Right kidney (tissue), 9 donors: ENCODE results near the gene GTPBP2.

Experiments used
- DNase-seq: peaks from one replicate; pipeline ENCODE4 v3.0.0-alpha.2; 2016
- long read RNA-seq, 8 donors: transcript quantifications; one replicate each; lab custom pipeline, GENCODE V29; 2026

Gene GTPBP2
- long read RNA-seq, donor 1, transcript GTPBP2-202 (12 exons, 2,933 nt) = major isoform, 6 of 6 reads
- long read RNA-seq, donor 1, partial matches to known transcripts = 0 of 6 reads
- long read RNA-seq, donor 1, other reads (novel, unspliced or antisense) = 0 of 6 reads
- long read RNA-seq, donor 2, partial matches to known transcripts = 5 of 5 reads
- long read RNA-seq, donor 2, other reads (novel, unspliced or antisense) = 0 of 5 reads
- long read RNA-seq, donor 3, partial matches to known transcripts = 0 of 1 reads
- long read RNA-seq, donor 3, other reads (novel, unspliced or antisense) = 0 of 1 reads
- long read RNA-seq, donor 4, partial matches to known transcripts = 0 of 1 reads
- long read RNA-seq, donor 4, other reads (novel, unspliced or antisense) = 0 of 1 reads
- long read RNA-seq, donor 5, partial matches to known transcripts = 11 of 15 reads
- long read RNA-seq, donor 5, other reads (novel, unspliced or antisense) = 0 of 15 reads
- long read RNA-seq, donor 6, partial matches to known transcripts = 0 of 4 reads
- long read RNA-seq, donor 6, other reads (novel, unspliced or antisense) = 0 of 4 reads
- long read RNA-seq, donor 7, partial matches to known transcripts = 34 of 38 reads
- long read RNA-seq, donor 7, other reads (novel, unspliced or antisense) = 0 of 38 reads
- long read RNA-seq, donor 8, partial matches to known transcripts = 0 of 21 reads
- long read RNA-seq, donor 8, other reads (novel, unspliced or antisense) = 20 of 21 reads

GRCh38 chr6:43629104-43629504 lies at the start of gene GTPBP2:
Gene GTPBP2, minus strand, starts transcription at chr6:43629264. Its CDS starts 102 bp downstream, at chr6:43629162.
- no peak for DNase-seq

- no peak for DNase-seq
Observed at GRCh38 chr6:43678341-43678740, 49.3 kb upstream of the GTPBP2 start.

- DNase-seq = no peak
Observed at GRCh38 chr6:43677759-43678158, 48.7 kb upstream of the GTPBP2 start.

DNA sequence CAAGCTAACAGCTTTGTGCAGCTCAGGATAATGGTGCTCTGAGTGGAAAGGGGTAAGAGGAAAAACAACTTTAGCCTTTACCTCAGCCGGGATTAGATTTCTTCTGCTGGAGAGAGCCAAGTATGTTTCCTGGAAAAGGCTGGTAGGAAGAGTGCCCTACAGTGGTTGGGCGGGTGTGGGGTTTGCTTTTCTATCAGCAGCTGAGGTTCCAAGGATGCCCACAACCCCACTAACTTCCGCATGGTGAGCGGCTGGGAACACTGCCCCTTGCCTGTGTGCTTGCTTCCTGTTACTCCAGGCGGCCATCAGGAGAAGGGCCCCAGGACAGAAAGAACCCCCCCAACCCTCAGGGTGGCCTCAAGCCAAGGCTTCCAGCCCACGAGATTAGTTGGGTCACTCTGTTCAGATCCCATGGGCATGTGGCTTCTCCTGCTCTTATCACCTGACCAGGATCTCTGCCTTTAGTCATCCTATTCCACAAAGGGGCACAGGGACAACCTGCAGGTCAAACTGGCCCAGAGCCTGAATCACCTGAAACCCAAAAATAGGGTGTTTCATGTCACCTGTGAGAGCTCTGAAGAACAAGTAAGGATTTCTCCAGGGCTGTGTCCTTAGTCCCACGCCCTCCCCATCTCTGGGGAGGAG lies 48.0 kb upstream of the GTPBP2 start:
- DNase-seq = no peak

- no peak for DNase-seq
Observed at GRCh38 chr6:43674921-43675320, 45.9 kb upstream of the GTPBP2 start.

DNA sequence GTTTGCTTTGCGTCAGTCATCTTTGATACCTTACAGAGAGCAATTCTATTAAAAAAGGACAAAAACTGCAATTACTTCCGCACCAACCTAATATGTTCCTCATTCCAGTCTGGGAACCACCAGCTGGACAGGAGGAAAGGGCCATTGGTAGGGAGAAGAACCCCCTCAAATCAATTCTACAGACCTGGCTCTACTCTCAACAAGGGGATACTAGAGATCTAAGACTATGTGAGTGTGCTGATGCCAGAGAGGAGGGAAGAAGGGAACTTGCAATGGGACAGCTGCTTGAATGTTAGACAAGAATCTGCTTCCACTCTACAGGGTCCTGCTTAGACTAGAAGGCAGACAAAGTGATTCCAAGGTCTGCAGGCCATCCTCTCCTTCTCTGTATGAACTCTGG lies 45.2 kb upstream of the GTPBP2 start:
- DNase-seq = peak; percentile 21

- DNase-seq = peak; percentile 66
Observed at GRCh38 chr6:43673444-43674084, 44.5 kb upstream of the GTPBP2 start.

DNA sequence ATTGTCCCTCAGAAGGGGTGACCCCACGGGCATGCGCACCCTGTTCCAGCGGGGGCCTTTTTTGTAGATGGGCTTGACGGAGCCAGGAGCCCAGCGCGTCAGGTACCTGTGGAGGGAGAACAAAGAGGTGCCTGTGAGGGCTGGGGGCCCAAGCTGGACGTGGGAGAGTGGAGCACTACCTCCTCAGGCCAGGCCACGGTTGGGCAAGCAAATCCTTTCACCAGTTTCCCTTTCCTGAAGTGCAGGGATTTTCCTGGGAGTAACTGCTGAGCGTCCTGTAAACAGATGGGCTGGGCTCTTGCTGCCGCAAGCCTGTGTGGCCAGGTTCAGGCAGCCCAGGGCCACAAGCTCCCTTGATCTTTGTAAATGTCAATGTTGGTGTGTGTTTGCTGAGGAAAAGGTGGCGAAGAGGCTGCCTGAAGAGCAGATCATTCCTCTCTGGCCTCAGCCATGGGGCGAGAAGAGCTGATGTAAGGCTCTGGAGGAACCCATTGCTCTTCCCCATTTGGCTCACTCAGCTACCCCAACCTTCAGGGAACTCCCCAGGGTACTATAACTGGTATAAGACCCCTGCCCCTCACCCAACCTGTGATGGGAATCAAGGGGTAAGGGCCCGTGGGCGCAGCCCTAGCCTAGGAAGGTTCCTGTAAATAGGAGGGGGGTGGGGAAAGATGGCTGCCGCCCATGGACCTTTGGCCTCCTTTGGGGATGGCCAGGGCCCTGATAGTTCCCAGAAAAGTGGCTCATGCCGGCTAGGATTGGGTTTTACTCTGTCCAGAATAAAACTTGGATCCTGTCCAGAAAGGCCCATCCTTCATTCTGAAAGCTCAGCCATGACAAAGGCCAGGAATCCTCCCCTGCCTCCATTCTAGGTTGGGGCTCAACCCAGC lies 43.0 kb upstream of the GTPBP2 start:
- DNase-seq = peak; percentile 19

- no peak for DNase-seq
Observed at GRCh38 chr6:43671011-43671800, 42.1 kb upstream of the GTPBP2 start.

DNA sequence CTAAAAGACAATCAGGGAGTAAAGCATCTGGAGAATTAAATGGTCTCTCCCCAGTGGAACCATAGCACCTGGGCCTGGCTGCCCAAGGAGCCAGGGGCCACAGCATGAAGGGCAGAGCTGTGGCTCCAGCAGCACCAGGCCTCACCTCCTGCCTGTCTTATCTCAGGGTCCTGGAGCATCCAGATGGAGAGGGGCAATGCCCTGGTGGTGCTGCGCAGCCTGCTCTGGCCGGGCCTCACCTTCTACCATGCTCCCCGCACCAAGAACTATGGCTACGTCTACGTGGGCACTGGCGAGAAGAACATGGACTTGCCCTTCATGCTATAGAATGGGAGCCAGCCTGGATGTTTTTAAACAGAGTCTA lies 41.5 kb upstream of the GTPBP2 start:
- no peak for DNase-seq

DNA sequence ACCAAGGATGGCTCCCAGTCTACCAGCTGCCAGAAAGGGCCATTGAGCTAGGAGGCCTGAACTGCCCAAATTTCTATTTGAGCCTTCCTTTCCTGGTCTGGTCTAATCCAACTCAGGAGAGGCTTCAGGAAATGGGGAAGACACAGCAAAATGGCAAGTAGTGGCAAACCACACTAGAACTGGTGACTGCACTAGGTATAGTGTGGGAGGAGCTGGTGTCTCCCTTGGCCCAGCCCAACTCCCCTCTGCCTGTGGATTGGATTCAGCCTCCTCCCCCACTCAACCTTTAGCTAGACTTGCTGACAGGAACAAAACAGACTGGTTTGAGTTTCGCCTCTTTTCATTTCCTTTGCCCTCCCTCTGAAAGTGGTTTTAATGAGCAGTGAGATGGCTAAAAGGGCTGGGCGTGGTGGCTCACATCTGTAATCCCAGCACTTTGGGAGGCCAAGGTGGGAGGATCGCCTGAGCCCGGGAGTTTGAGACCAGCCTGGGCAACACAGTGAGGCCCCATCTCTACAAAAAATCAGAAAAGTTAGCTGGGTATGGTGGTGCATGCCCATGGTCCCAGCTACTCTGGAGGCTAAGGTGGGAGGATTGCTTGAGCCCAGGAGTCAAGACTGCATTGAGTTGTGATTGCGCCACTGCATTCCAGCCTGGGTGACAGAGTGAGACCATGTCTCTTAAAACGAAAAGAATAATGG lies 41.0 kb upstream of the GTPBP2 start:
- DNase-seq = no peak

DNA sequence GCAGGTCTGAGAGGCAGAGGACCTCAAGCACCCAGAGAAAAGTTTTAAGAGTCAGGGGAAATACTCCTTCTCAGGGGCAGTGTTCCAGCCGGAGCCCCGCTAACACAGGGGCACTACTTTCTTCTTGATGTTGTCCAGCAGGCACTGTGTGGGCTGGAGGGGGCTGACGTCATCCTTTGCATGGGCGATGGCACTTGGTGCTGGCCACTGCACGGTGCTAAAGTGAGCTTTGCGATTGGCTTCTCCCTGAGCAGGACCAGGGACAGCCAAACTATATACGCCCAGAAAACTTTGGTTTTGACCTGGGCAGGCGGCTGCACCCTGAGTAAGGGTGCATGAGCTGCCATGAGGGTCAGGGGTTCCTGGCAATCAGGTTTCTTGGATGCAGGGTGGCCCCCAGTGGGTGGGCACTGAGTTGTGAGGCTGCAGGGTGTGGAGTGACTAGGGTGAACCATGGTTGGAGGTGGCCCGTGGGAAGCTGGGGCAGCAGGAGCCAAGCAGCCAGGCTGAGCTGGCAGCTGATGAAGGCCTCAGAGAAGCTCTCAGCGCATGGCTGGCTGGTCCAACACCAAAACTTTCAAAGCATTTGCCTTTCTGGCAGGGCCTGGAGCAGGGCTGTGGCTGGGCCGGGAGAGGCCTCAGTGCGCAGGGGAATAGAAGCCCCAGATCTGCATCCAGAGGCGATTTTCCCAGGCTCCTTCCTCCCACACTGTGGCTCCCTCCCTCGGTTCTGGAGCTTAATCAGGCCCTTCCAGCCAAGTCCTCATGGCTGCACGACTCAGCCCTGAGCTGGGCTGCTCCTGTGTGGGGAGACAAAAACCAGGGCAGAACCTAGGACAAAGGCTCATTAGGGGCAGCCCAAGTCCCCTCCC lies 40.2 kb upstream of the GTPBP2 start:
- DNase-seq = peak; percentile 50

DNA sequence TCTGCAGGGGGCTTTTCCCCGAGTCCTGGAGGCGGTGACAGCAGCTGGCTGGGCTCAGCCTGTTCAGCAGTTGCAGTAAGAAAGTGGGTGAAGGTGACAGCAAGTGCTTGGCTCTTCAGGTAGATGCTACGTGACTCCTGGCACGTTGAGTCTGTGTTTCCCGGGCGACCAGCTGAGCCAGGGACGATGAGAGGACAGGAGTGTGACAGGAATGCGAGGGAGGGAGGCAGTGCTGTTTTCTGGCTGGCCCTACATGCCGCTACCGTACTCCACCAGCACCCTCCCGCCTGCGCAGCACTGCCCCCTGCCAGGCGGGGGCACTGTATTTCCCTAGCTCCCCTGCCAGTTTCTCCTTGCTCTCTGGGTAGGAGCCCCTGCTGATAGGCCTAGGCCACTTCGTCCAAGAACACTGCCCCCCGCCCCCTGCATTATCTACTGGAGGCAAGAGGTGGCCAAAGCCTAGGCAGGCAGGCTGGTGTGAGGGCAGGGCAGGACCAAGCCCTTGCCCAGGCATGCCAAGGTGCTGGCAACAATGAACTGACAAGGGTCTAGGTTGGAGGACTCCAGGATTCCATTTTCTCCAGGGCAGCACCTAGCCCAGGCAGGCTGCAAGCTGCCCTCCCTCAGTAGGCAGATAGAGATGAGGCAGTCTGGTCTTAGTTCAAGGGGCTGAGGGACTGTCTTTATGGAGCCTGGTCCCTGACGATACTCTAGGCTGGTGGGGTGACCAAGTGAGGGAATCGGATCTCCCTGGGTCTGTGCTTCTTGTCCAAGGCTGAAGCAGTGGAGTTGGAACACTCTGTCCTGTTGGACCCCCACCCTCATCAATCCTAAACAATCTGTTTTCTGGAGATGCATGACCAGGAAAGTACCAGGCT lies 39.3 kb upstream of the GTPBP2 start:
- DNase-seq = peak; percentile 77

DNA sequence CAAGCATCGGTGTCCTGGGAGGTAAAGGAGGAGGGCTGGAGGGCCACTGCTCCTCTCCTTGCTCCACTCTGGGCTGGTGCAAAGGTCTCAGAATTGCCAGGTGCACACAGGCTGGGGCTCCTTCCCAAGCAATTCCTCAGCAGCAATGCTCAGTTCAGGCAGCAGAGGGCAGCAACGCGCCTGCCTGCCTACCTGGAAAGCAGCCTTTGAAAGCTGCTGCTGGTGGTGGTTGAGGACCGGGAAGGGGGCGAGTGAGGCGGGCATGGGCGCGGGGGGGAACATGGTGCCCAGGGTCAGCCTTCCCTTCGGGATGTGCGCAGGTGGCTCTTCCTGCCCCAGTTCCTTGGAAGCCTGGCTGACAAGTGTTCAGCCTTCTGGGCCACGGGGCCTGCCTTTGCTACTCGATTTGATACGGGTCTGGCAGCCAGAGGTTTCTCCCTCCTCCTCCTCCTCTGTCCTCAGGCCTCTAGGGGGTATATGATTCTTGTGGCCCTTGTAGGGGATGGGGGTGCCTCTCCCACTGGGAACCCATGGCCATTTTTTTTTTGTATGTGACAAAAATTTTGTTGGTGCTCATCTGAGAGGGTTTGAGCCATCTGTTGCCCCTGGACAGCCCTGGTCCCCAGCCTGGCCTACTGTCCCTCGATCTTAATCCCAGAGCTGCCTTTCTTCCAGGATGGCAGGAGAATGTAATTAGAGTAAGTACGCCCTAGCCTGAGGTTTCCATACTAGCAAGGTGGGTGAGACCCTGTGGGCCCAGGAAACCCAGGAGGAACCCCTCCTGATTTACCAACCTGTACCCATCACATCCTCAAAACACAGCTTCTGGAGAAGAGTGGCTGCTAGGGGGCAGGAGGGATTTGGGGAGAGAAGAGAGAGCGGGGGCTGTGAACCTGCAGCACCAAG lies 38.4 kb upstream of the GTPBP2 start:
- DNase-seq = peak; percentile 88

DNA sequence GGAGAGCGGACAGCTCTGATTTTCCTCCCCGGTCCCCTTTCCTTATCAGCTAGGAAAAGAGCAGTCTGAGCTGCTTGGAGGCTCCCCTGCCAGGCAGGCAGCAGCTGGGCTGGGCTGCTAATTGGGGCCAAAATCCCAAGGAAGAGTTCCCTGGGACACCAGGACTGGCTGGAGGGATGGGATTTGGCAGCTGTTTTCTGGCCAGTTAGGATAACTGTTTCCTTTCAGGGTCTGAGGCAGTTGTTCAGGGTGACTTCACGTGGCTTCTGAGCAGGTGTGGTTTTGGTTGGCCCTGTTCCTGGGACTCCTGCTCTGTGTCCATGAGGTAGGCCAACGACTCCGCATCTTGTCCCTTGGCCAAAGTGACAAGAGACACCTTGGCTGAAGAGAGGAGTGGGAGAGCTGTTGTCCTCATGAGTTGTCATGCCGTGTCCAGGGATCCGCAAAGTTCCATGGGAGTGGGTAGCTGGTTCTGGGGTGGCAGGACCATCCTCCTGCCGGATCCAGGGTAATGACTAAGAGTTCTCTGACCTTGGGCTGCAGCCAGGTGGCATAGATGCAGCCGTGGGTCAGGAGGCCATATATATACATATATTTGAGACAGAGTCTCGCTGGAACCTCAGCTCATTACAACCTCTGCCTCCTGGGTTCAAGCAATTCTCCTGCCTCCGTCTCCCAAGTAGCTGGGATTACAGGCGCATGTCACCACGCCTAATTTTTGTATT lies 37.3 kb upstream of the GTPBP2 start:
- DNase-seq = no peak

GRCh38 chr6:43665376-43665775 lies 36.3 kb upstream of the GTPBP2 start:
- DNase-seq = no peak
